Astrocyte (in vitro differentiated cells and primary cell): ENCODE data around the gene SLC25A17.

Source experiments
- CTCF ChIP-seq: IDR thresholded peaks from 2 replicates; pipeline ENCODE4 v1.5.1; 2011; ENCODE audit warnings: low read depth, mild to moderate bottlenecking, inconsistent platforms, low read length, moderate library complexity; ENCODE audit not compliant: insufficient read depth
- EZH2 ChIP-seq: IDR thresholded peaks from 2 replicates; pipeline ENCODE4 v1.6.1; 2012; ENCODE audit warnings: mild to moderate bottlenecking, low read length, inconsistent platforms; ENCODE audit not compliant: insufficient read depth

DNA sequence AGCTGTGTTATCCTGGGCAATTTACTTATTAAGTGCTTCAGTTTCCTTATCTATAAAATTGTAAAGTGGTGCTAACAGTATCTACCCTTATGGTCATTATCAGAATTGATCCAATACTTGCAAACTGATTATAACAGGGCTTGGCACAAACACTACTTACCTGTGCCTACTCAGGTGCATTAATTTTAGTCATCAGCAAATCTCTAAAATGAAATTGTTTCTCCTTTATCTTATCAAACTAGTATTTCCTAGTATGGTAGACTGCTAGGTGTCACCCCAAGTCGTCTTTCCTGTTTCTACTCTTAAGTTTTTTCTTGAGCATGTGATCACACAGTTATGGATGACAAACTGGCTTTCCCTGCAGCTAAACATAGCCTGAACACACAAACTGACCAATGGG lies 4.3 kb upstream of the SLC25A17 start:
- TF ChIP-seq CTCF (no peak), EZH2 (no peak)
